Caco-2 (cell line): ENCODE results near the gene PACS1. TPM values are rescaled to one million over a fixed set of nuclear protein-coding genes. Genes with fewer than 3 reads are reported as not detected.
A peak's percentile ranks its signal among the peaks of the same experiment; 100 is the strongest.

Experiments
- BruUV-seq: library from RNA; stranded (reverse); fragments of 400-500 nt; replicated peaks from 2 replicates; lab custom pipeline; 2021; lab: Mats Ljungman, UMichigan
- CTCF ChIA-PET: fragments of 300-600 bp; sonication (Branson Sonifier 250); formaldehyde crosslinking; loops from one replicate; lab custom pipeline; 2022; ENCODE audit warnings: antibody characterized with exemption; lab: Charles Lee
- POLR2A ChIA-PET: fragments of 300-600 bp; sonication (Branson Sonifier 250); formaldehyde crosslinking; loops from one replicate; lab custom pipeline; 2022; ENCODE audit warnings: antibody characterized with exemption; lab: Charles Lee
- DNase-seq, 2 experiments: peaks; one replicate each; pipeline versions ENCODE4 v3.0.0 to v3.0.0-alpha.2; 2020 to 2022
- H3K27me3 ChIP-seq: replicated peaks from 2 replicates; pipeline ENCODE4 v1.6.0; 2011; ENCODE audit warnings: low read length; ENCODE audit not compliant: control insufficient read depth, insufficient read depth
- H3K36me3 ChIP-seq: 2 replicates; pipeline ENCODE4 v1.5.1; 2011; ENCODE audit warnings: low read length; ENCODE audit not compliant: control insufficient read depth, insufficient read depth
- H3K4me1 ChIP-seq: fragments of 250-450 bp; sonication (Bioruptor Pico); 2 replicates; pipeline ENCODE4 v1.5.1; 2020; ENCODE audit warnings: mild to moderate bottlenecking
- H3K4me3 ChIP-seq: 2 replicates; pipeline ENCODE4 v1.5.1; 2011; ENCODE audit warnings: low read depth, mild to moderate bottlenecking, control low read depth, low read length
- H3K9me3 ChIP-seq: fragments of 250-450 bp; sonication (Bioruptor Pico); 2 replicates; pipeline ENCODE4 v1.5.1; 2020; ENCODE audit warnings: mild to moderate bottlenecking, moderate library complexity
- H3K27ac Mint-ChIP-seq: one replicate; pipeline ENCODE4 v1.8.0; 2022; ENCODE audit warnings: mixed read lengths; ENCODE audit not compliant: unreplicated experiment
- H3K27me3 Mint-ChIP-seq: one replicate; pipeline ENCODE4 v1.8.0; 2022; ENCODE audit warnings: mixed read lengths; ENCODE audit not compliant: insufficient read depth, unreplicated experiment
- H3K36me3 Mint-ChIP-seq: one replicate; pipeline ENCODE4 v1.8.0; 2022; ENCODE audit warnings: mild to moderate bottlenecking, mixed read lengths; ENCODE audit not compliant: insufficient read depth, unreplicated experiment
- H3K4me1 Mint-ChIP-seq: one replicate; pipeline ENCODE4 v1.8.0; 2022; ENCODE audit warnings: low read depth, mixed read lengths; ENCODE audit not compliant: unreplicated experiment
- H3K4me3 Mint-ChIP-seq: one replicate; pipeline ENCODE4 v1.8.0; 2022; ENCODE audit warnings: mild to moderate bottlenecking, moderate library complexity, mixed read lengths; ENCODE audit not compliant: unreplicated experiment
- H3K9me3 Mint-ChIP-seq: one replicate; pipeline ENCODE4 v1.8.0; 2022; ENCODE audit warnings: mixed read lengths; ENCODE audit not compliant: unreplicated experiment
- CTCF ChIP-seq, 2 experiments: fragments of 200-600 bp in 1 of 2; IDR thresholded peaks; 1 replicate in 1 of 2; 2 replicates in 1 of 2; pipeline versions ENCODE4 v1.5.1 to v1.8.0; 2011 to 2022; ENCODE audit warnings: antibody characterized with exemption in 1 of 2, control low read depth in 1 of 2, inconsistent platforms in 1 of 2, low read depth in 1 of 2, low read length in 1 of 2, mild to moderate bottlenecking in 1 of 2, moderate library complexity in 1 of 2; ENCODE audit not compliant: insufficient read depth in 1 of 2, severe bottlenecking in 1 of 2, unreplicated experiment in 1 of 2
- intact Hi-C: fragments of 100-400 bp; cut with micrococcal nuclease; formaldehyde crosslinking; loops from one replicate; pipeline ENCODE4 v1.10.0; 2022; ENCODE audit not compliant: unreplicated experiment
- total RNA-seq: library from RNA; stranded (reverse); gene quantifications from 2 replicates; pipeline ENCODE4 v1.2.3, GENCODE V29; 2022

The PACS1 gene
- total RNA-seq, 1 experiment from 2014 or later: 82.2 TPM

DNA sequence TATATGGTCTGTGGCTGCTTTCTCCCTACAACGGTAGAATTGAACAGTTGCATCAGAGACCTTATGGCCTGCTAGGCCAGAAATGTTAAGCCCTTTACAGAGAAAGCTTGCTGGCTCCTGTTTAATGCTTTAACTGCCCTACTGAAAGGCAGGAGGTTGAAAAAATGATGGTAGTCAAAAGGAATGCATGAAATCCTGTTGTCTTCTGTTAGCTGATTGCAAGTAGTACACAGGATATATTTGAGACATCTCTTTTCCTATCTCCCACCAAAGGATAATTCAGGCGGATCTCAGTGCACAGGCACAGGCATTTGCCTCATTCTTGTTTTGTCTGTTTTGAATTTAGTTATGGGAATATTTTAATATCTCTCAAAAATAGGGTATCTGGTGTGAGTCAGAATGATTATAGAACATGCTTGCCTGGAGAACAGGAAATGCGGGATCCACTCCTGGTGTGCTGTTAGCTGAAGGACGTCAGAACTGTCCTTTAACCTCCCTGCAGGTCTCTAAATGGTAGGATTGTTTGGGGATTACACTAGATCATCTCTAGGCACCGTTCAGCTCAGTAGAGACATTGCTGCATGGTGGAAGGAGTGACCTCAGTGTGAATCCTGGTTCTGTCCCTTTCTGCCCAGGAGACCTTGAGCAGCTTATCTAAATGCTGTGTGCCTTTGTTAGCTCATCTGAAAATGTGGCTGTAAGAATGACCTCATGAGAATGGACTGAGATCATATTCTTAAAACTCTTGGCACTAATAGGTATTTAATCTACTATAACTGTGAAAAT lies 49.5 kb downstream of the PACS1 start:
- Mint-ChIP-seq H3K9me3 (no peaks in the 10 kb centered on the region), H3K36me3 (peaks cover 6% of the 10 kb centered on the region), H3K4me1 (peaks cover 52% of the 10 kb centered on the region), H3K27ac (peak overlapping the region; percentile 74), H3K4me3 (peak overlapping the region; percentile 50), H3K27me3 (no peaks in the 10 kb centered on the region)
- Histone ChIP-seq H3K36me3 (no peaks in the 10 kb centered on the region; the same call in 1 of the 2 replicates), H3K4me3 (no peak overlapping the region), H3K27me3 (no peaks in the 10 kb centered on the region), H3K4me1 (peaks cover 77% of the 10 kb centered on the region), H3K9me3 (no peaks in the 10 kb centered on the region)
- ChIA-PET POLR2A (interaction anchor here (0.5 to 1.0 kb wide), 6 partner anchors 14 to 696 kb away, joined by 3 to 18 read pairs (median 4); partner anchors contain the start of genes SF3B2 and YIF1A), CTCF (interaction anchor here (1.0 to 1.6 kb wide), 2 partner anchors 49 to 103 kb away, joined by 3 to 5 read pairs; no protein-coding TSS in a partner anchor)
- intact Hi-C loops: loop anchor here (1.0 to 2.0 kb wide), 3 partner anchors 14 to 48 kb away; no protein-coding TSS in a partner anchor
- TF ChIP-seq CTCF (IDR thresholded peaks at IDR 0.05; ENCODE audit: insufficient read depth in 1 of 2, low read depth in 1 of 2, low read length in 1 of 2, severe bottlenecking in 1 of 2, unreplicated experiment in 1 of 2): no peak
- no TSS peak for BruUV-seq
- peak; percentile 73 to 78 for DNase-seq

DNA sequence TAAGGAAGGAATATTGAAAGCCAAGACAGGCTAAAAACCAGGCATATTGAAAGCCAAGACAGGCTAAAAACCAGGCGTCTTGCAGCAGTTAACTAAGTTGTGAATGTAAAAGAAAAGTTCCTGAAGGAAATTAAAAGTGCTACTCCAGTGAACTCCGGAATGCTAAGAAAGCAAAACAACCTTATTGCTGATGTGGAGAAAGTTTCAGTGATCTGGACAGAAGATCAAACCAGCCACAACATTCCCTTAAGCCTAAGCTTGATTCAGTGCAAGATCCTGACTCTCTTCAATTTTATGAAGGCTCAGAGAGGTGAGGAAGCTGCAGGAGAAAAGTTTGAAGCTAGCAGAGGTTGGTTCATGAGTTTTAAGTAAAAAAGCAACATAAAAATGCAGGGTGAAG lies 51.4 kb downstream of the PACS1 start:
- Histone ChIP-seq H3K27me3 (no peaks in the 10 kb centered on the region), H3K9me3 (no peaks in the 10 kb centered on the region), H3K36me3 (no peaks in the 10 kb centered on the region; the same call in 1 of the 2 replicates), H3K4me1 (peaks cover 63% of the 10 kb centered on the region), H3K4me3 (no peak overlapping the region)
- CTCF ChIA-PET: interaction anchor here (0.9 kb wide), 1 partner anchor 233 kb away, joined by 8 read pairs; the partner anchor contains the start of gene FIBP
- Mint-ChIP-seq H3K27ac (peak overlapping the region; percentile 74), H3K9me3 (no peaks in the 10 kb centered on the region), H3K4me1 (peaks cover 55% of the 10 kb centered on the region), H3K4me3 (no peak overlapping the region), H3K36me3 (peaks cover 6% of the 10 kb centered on the region), H3K27me3 (no peaks in the 10 kb centered on the region)
- TF ChIP-seq CTCF (IDR thresholded peaks at IDR 0.05; ENCODE audit: insufficient read depth in 1 of 2, low read depth in 1 of 2, low read length in 1 of 2, severe bottlenecking in 1 of 2, unreplicated experiment in 1 of 2): no peak
- DNase-seq: no peak
- intact Hi-C loops: no loop called here
- POLR2A ChIA-PET: interaction anchor here (0.6 kb wide), 1 partner anchor 50 kb away, joined by 10 read pairs; no protein-coding TSS in a partner anchor
- BruUV-seq: no TSS peak

DNA sequence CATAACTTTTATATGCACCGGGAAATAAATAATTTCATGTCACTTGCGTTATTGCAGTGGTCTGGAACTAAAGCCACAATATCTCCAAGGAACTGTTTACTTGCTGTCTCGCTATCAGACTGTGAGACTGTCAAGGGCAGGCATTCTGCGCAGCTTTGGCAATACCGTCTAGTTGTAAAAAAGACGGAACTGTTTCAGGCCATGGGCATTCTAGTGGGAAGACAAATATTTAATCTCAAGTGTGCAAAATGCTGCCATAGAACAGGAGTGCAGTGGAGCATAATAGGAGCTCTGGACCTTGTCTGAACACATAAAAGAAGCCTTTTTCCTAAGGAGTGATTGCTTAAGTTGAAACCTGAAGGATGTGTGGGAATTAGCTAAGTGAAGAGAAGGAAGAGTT lies 53.8 kb downstream of the PACS1 start:
- Histone ChIP-seq H3K9me3 (no peaks in the 10 kb centered on the region), H3K36me3 (no peaks in the 10 kb centered on the region), H3K4me1 (peaks cover 46% of the 10 kb centered on the region), H3K27me3 (no peaks in the 10 kb centered on the region), H3K4me3 (no peak overlapping the region)
- intact Hi-C loops: no loop called here
- Mint-ChIP-seq H3K27ac (no peak overlapping the region), H3K36me3 (peaks cover 11% of the 10 kb centered on the region), H3K4me3 (no peak overlapping the region), H3K4me1 (peaks cover 61% of the 10 kb centered on the region), H3K27me3 (no peaks in the 10 kb centered on the region), H3K9me3 (no peaks in the 10 kb centered on the region)
- no TSS peak for BruUV-seq
- ChIA-PET POLR2A (no interaction called here), CTCF (no interaction called here)
- TF ChIP-seq CTCF (IDR thresholded peaks at IDR 0.05; ENCODE audit: insufficient read depth in 1 of 2, low read depth in 1 of 2, low read length in 1 of 2, severe bottlenecking in 1 of 2, unreplicated experiment in 1 of 2): no peak
- DNase-seq: no peak
